ENCODE measurements around the gene COPB2.

GRCh38 chr3:139346771-139347170, 42.7 kb downstream of the COPB2 start:
- TF ChIP-seq CTCF (IDR thresholded peaks at IDR 0.05) (no peak), EZH2 (IDR thresholded peaks at IDR 0.05) (no peak), EZH2phosphoT487 (IDR thresholded peaks at IDR 0.05) (no peak)
